GM23248 (cell line): ENCODE data around the gene DKK3. TPM values are rescaled to one million over a fixed set of nuclear protein-coding genes. Genes with fewer than 3 reads are reported as not detected.

ENCODE experiments used
- DNase-seq: peaks from one replicate; pipeline ENCODE4 v3.0.0-alpha.2; 2015
- H2AFZ ChIP-seq: fragments of 200-600 bp; sonication (generic); 2 replicates; pipeline ENCODE4 v1.6.1; 2016; ENCODE audit warnings: antibody characterized with exemption
- H3F3A ChIP-seq: fragments of 200-600 bp; sonication (generic); 2 replicates; pipeline ENCODE4 v1.6.1; 2016; ENCODE audit warnings: mild to moderate bottlenecking, antibody characterized with exemption, mixed run types; ENCODE audit not compliant: insufficient read depth
- H3K27ac ChIP-seq: fragments of 200-600 bp; sonication (generic); 2 replicates; pipeline ENCODE4 v1.5.1; 2016; ENCODE audit warnings: mild to moderate bottlenecking
- H3K27me3 ChIP-seq: fragments of 200-600 bp; sonication (generic); replicated peaks from 2 replicates; pipeline ENCODE4 v1.6.1; 2016; ENCODE audit warnings: mild to moderate bottlenecking; ENCODE audit not compliant: insufficient read depth
- H3K36me3 ChIP-seq: fragments of 200-600 bp; sonication (generic); 2 replicates; pipeline ENCODE4 v1.6.1; 2016; ENCODE audit warnings: low read depth, mild to moderate bottlenecking
- H3K4me1 ChIP-seq: fragments of 200-600 bp; sonication (generic); 2 replicates; pipeline ENCODE4 v1.6.1; 2016; ENCODE audit warnings: mild to moderate bottlenecking; ENCODE audit not compliant: insufficient read depth
- H3K4me2 ChIP-seq: fragments of 200-600 bp; sonication (generic); one replicate; pipeline ENCODE4 v1.6.1; 2016; ENCODE audit warnings: mild to moderate bottlenecking; ENCODE audit not compliant: unreplicated experiment
- H3K4me3 ChIP-seq: fragments of 200-600 bp; sonication (generic); 2 replicates; pipeline ENCODE4 v1.5.1; 2016; ENCODE audit warnings: mild to moderate bottlenecking
- H3K79me2 ChIP-seq: fragments of 200-600 bp; sonication (generic); 2 replicates; pipeline ENCODE4 v1.6.1; 2016; ENCODE audit warnings: mild to moderate bottlenecking; ENCODE audit not compliant: insufficient read depth
- H3K9ac ChIP-seq: fragments of 200-600 bp; sonication (generic); 2 replicates; pipeline ENCODE4 v1.6.1; 2016; ENCODE audit warnings: mild to moderate bottlenecking
- H3K9me2 ChIP-seq: fragments of 200-600 bp; sonication (generic); 2 replicates; pipeline ENCODE4 v1.6.1; 2016; ENCODE audit warnings: mixed run types, mild to moderate bottlenecking, moderate library complexity; ENCODE audit not compliant: insufficient read depth
- H3K9me3 ChIP-seq: fragments of 200-600 bp; sonication (generic); one replicate; pipeline ENCODE4 v1.6.1; 2017; ENCODE audit warnings: low read depth
- H4K20me1 ChIP-seq: fragments of 200-600 bp; sonication (generic); 2 replicates; pipeline ENCODE4 v1.6.0; 2016; ENCODE audit not compliant: insufficient read depth
- EZH2 ChIP-seq: fragments of 200-600 bp; sonication (generic); IDR thresholded peaks from 2 replicates; pipeline ENCODE4 v1.6.1; 2018; ENCODE audit warnings: antibody characterized with exemption, mild to moderate bottlenecking; ENCODE audit not compliant: insufficient read depth, poor library complexity, severe bottlenecking
- EZH2phosphoT487 ChIP-seq: fragments of 200-600 bp; sonication (generic); IDR thresholded peaks from 2 replicates; pipeline ENCODE4 v1.6.1; 2018; ENCODE audit warnings: antibody characterized with exemption, moderate library complexity, mild to moderate bottlenecking, low read depth; ENCODE audit not compliant: insufficient read depth
- WGBS, 2 experiments: methylation state at CpG; one replicate each; pipeline ENCODE4 v1.1.6; 2015 to 2017; ENCODE audit warnings: low lambda C conversion rate in 2 of 2, low coverage in 1 of 2; ENCODE audit errors: missing lambda C conversion rate in 2 of 2; 5-methylcytosine and 5-hydroxymethylcytosine counted together
- in situ Hi-C: fragments of 300-500 bp; cut with MboI; formaldehyde crosslinking; loops from 2 replicates; pipeline ENCODE4 v1.15.0; 2020
- polyA plus RNA-seq: library from polyadenylated mRNA; unstranded; fragments of >200 nt; fragmentation: Nextera tagmentation; extraction: Ambion mirVana; gene quantifications from 2 replicates; pipeline ENCODE4 v1.2.1, GENCODE V29; 2016
- total RNA-seq: library from RNA; depleted of rRNA; stranded (reverse); fragments of >200 nt; shearing (Covaris generic); gene quantifications from 2 replicates; pipeline ENCODE4 v1.2.3, GENCODE V29; 2014

DKK3 gene
- total and polyA plus RNA-seq, 2 experiments from 2014 or later = 225 to 237 TPM

GRCh38 chr11:11984563-11984962 lies 23.9 kb downstream of the DKK3 start:
- H3K27me3 ChIP-seq = no peaks in the 10 kb centered on the region
- no peaks in the 10 kb centered on the region for H3K36me3 ChIP-seq
- no peak overlapping the region for H3K4me3 ChIP-seq
- peak overlapping the region; percentile 96 for H3K27ac ChIP-seq
- H2AFZ ChIP-seq = peak overlapping the region; percentile 25; the same call in 1 of the 2 replicates
- H3K9ac ChIP-seq = peak overlapping the region; percentile 61
- no peak overlapping the region for H3K4me2 ChIP-seq
- H3K79me2 ChIP-seq = no peaks in the 10 kb centered on the region
- in situ Hi-C loops = no loop called here
- peaks cover 81% of the 10 kb centered on the region for H3K4me1 ChIP-seq
- H3K9me3 ChIP-seq = no peaks in the 10 kb centered on the region
- no peaks in the 10 kb centered on the region for H4K20me1 ChIP-seq
- H3K9me2 ChIP-seq = no peaks in the 10 kb centered on the region
- TF ChIP-seq EZH2phosphoT487 (no peak), EZH2 (no peak)
- H3F3A ChIP-seq = peaks cover 71% of the 10 kb centered on the region
- WGBS, 2 experiments = 49 to 59% methylated on average over 5 of the region's 5 CpGs
- DNase-seq = peak; percentile 45

DNA sequence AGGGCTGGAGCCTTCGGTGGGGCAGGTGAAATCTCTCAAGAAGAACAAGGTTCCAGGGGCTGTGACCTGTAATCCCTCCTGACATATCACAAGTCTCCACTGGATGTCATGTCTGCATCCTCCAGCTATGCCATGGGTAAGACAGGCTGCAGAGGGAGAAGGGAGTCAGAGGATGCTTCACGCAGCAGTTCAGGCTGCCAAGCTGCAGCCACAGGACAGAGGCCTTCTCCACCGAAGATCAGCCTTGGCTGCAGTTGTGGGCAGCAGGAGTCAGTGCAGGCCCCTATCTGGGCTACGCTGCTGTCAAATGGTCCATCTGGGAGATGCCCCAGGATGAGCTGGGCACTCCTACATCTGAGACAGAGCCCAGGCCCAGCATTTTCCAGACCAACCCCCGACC lies 25.0 kb downstream of the DKK3 start:
- 54 to 55% methylated on average over 5 of the region's 5 CpGs for WGBS, 2 experiments
- peak overlapping the region; percentile 96 for H3K27ac ChIP-seq

GRCh38 chr11:11982975-11983374 lies 25.5 kb downstream of the DKK3 start:
- Histone ChIP-seq H3K27me3 (no peaks in the 10 kb centered on the region), H3K4me3 (no peak overlapping the region), H3F3A (peaks cover 70% of the 10 kb centered on the region), H3K4me2 (peak overlapping the region; percentile 15), H2AFZ (no peak overlapping the region), H3K9me2 (no peaks in the 10 kb centered on the region), H3K9ac (peak overlapping the region; percentile 61; the same call in 1 of the 2 replicates), H3K36me3 (no peaks in the 10 kb centered on the region), H3K27ac (peak overlapping the region; percentile 96), H3K9me3 (no peaks in the 10 kb centered on the region), H4K20me1 (no peaks in the 10 kb centered on the region), H3K79me2 (no peaks in the 10 kb centered on the region), H3K4me1 (peaks cover 87% of the 10 kb centered on the region)
- in situ Hi-C loops = no loop called here
- DNase-seq = peak; percentile 84
- WGBS, 2 experiments = 19 to 25% methylated on average over 2 of the region's 2 CpGs
- TF ChIP-seq EZH2phosphoT487 (no peak), EZH2 (no peak)

More for the DNA sequence above, 25.0 kb downstream of the DKK3 start:
- in situ Hi-C loops = no loop called here
- peaks cover 87% of the 10 kb centered on the region for H3K4me1 ChIP-seq
- no peak overlapping the region for H3K4me3 ChIP-seq
- H3F3A ChIP-seq = peaks cover 73% of the 10 kb centered on the region
- no peaks in the 10 kb centered on the region for H3K79me2 ChIP-seq
- peak overlapping the region; percentile 15 for H3K4me2 ChIP-seq
- H2AFZ ChIP-seq = no peak overlapping the region
- peak; percentile 60 for DNase-seq
- no peaks in the 10 kb centered on the region for H3K36me3 ChIP-seq
- no peak for TF ChIP-seq EZH2
- TF ChIP-seq EZH2phosphoT487 = no peak
- H4K20me1 ChIP-seq = no peaks in the 10 kb centered on the region
- peak overlapping the region; percentile 61; the same call in 1 of the 2 replicates for H3K9ac ChIP-seq
- no peaks in the 10 kb centered on the region for H3K9me3 ChIP-seq
- H3K27me3 ChIP-seq = no peaks in the 10 kb centered on the region
- no peaks in the 10 kb centered on the region for H3K9me2 ChIP-seq

DNA sequence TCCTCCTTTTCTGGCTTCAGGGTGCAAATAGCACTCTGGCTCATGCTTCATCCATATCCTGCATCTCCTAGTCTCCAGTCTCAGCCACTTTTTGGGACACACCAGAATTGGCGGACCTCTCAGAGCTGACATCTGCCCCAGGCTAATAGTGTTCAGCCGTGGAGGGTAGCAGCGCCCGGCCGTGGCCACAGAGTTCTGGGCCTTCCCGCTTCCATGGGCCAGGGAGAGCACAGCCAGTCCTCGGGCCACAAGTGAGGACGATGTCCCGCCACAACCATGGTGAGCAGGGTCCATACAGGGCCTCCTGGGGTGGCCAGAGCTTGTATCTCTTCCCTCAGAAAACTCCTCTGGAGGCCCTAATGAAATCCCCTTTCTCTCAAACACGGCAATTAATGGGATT lies 26.0 kb downstream of the DKK3 start:
- no peaks in the 10 kb centered on the region for H3K36me3 ChIP-seq
- TF ChIP-seq EZH2phosphoT487 (no peak), EZH2 (no peak)
- H3K27me3 ChIP-seq = no peaks in the 10 kb centered on the region
- no peak overlapping the region for H3K4me3 ChIP-seq
- WGBS, 2 experiments = 95 to 97% methylated on average over 10 of the region's 10 CpGs
- no peaks in the 10 kb centered on the region for H4K20me1 ChIP-seq
- H3K27ac ChIP-seq = peak overlapping the region; percentile 96
- no peak overlapping the region for H3K4me2 ChIP-seq
- no peak overlapping the region for H2AFZ ChIP-seq
- H3K9me3 ChIP-seq = no peaks in the 10 kb centered on the region
- H3F3A ChIP-seq = peaks cover 70% of the 10 kb centered on the region
- in situ Hi-C loops = no loop called here
- H3K9me2 ChIP-seq = no peaks in the 10 kb centered on the region
- DNase-seq = no peak
- H3K9ac ChIP-seq = no peak overlapping the region
- H3K79me2 ChIP-seq = no peaks in the 10 kb centered on the region
- H3K4me1 ChIP-seq = peaks cover 87% of the 10 kb centered on the region

- peaks cover 87% of the 10 kb centered on the region for H3K4me1 ChIP-seq
- H3K9me3 ChIP-seq = no peaks in the 10 kb centered on the region
- in situ Hi-C loops = no loop called here
- no peak for TF ChIP-seq EZH2phosphoT487
- TF ChIP-seq EZH2 = no peak
- 85 to 86% methylated on average over 6 of the region's 6 CpGs for WGBS, 2 experiments
- no peaks in the 10 kb centered on the region for H4K20me1 ChIP-seq
- no peaks in the 10 kb centered on the region for H3K9me2 ChIP-seq
- H2AFZ ChIP-seq = no peak overlapping the region
- H3K4me3 ChIP-seq = no peak overlapping the region
- no peak overlapping the region for H3K27ac ChIP-seq
- no peak overlapping the region for H3K4me2 ChIP-seq
- no peaks in the 10 kb centered on the region for H3K27me3 ChIP-seq
- H3K79me2 ChIP-seq = no peaks in the 10 kb centered on the region
- H3K9ac ChIP-seq = no peak overlapping the region
- peaks cover 66% of the 10 kb centered on the region for H3F3A ChIP-seq
- no peaks in the 10 kb centered on the region for H3K36me3 ChIP-seq
- no peak for DNase-seq
Measured at GRCh38 chr11:11981840-11982239, 26.6 kb downstream of the DKK3 start.
